ENCODE results near the gene GALNT9. TPM values are rescaled to one million over a fixed set of nuclear protein-coding genes. Genes with fewer than 3 reads are reported as not detected.

Gene GALNT9
- total RNA-seq, 1 donor from 2014 or later, result not detected

- DNase-seq (ENCODE audit: low spot score) (no peak), ATAC-seq (no peak)
- intact Hi-C loops (cut with DNase I), result no loop called here
Observed at GRCh38 chr12:132188916-132189325, 140.5 kb downstream of the GALNT9 start.

- ATAC-seq, result no peak
Observed at GRCh38 chr12:132188451-132188901, 140.9 kb downstream of the GALNT9 start.

GRCh38 chr12:132187646-132188450 is 141.5 kb downstream of the GALNT9 start:
- ATAC-seq, result no peak
- DNase-seq (ENCODE audit: low spot score), result no peak
- intact Hi-C loops (cut with DNase I), result no loop called here

More at GRCh38 chr12:132188451-132188901, 140.9 kb downstream of the GALNT9 start:
- intact Hi-C loops (cut with DNase I), result no loop called here
- DNase-seq (ENCODE audit: low spot score), result no peak

- intact Hi-C loops (cut with DNase I), result no loop called here
Observed at GRCh38 chr12:132186857-132187620, 142.3 kb downstream of the GALNT9 start.

GRCh38 chr12:132186208-132186856 is 143.1 kb downstream of the GALNT9 start:
- ATAC-seq, result no peak
- DNase-seq (ENCODE audit: low spot score), result no peak
- intact Hi-C loops (cut with DNase I), result no loop called here

More at GRCh38 chr12:132186857-132187620, 142.3 kb downstream of the GALNT9 start:
- ATAC-seq, result no peak
- no peak for DNase-seq (ENCODE audit: low spot score)

- no peak for DNase-seq (ENCODE audit: low spot score)
- intact Hi-C loops (cut with DNase I), result no loop called here
- ATAC-seq, result no peak
Observed at GRCh38 chr12:132185705-132186104, 143.7 kb downstream of the GALNT9 start.

- DNase-seq (ENCODE audit: low spot score), result no peak
- no peak for ATAC-seq
- intact Hi-C loops (cut with DNase I), result no loop called here
Observed at GRCh38 chr12:132182711-132183365, 146.6 kb downstream of the GALNT9 start.

GRCh38 chr12:132182206-132182710 is 147.1 kb downstream of the GALNT9 start:
- ATAC-seq (no peak), DNase-seq (ENCODE audit: low spot score) (no peak)
- intact Hi-C loops (cut with DNase I), result no loop called here

GRCh38 chr12:132181570-132182200 is 147.7 kb downstream of the GALNT9 start:
- DNase-seq (ENCODE audit: low spot score) (no peak), ATAC-seq (no peak)
- intact Hi-C loops (cut with DNase I), result no loop called here

GRCh38 chr12:132180648-132181546 is 148.5 kb downstream of the GALNT9 start:
- DNase-seq (ENCODE audit: low spot score) (no peak), ATAC-seq (no peak)
- intact Hi-C loops (cut with DNase I), result no loop called here

GRCh38 chr12:132179431-132180362 is 149.7 kb downstream of the GALNT9 start:
- ATAC-seq, result no peak
- intact Hi-C loops (cut with DNase I), result no loop called here

GRCh38 chr12:132178801-132179401 is 150.5 kb downstream of the GALNT9 start:
- ATAC-seq (no peak), DNase-seq (ENCODE audit: low spot score) (no peak)
- intact Hi-C loops (cut with DNase I), result no loop called here

More at GRCh38 chr12:132179431-132180362, 149.7 kb downstream of the GALNT9 start:
- DNase-seq (ENCODE audit: low spot score), result no peak

GRCh38 chr12:132178316-132178715 is 151.1 kb downstream of the GALNT9 start:
- DNase-seq (ENCODE audit: low spot score) (no peak), ATAC-seq (no peak)
- intact Hi-C loops (cut with DNase I), result no loop called here

- no peak for ATAC-seq
- DNase-seq (ENCODE audit: low spot score), result no peak
Observed at GRCh38 chr12:132176920-132177551, 152.4 kb downstream of the GALNT9 start.

GRCh38 chr12:132176385-132176919 is 152.9 kb downstream of the GALNT9 start:
- no peak for DNase-seq (ENCODE audit: low spot score)
- intact Hi-C loops (cut with DNase I), result no loop called here
- ATAC-seq, result no peak

More at GRCh38 chr12:132176920-132177551, 152.4 kb downstream of the GALNT9 start:
- intact Hi-C loops (cut with DNase I), result no loop called here

Data from sciatic nerve (tissue), 2 donors.